COLO829 (cell line): ENCODE results near the gene DOCK1.
"Not testable (repeated sequence)": the region's sequence is repeated elsewhere in the genome, so short reads cannot be mapped to it uniquely, and the experiment has no call there.

Source experiments
- DNase-seq: peaks from one replicate; pipeline ENCODE4 v3.0.0; 2012; ENCODE audit warnings: low spot score

The DOCK1 gene

DNA sequence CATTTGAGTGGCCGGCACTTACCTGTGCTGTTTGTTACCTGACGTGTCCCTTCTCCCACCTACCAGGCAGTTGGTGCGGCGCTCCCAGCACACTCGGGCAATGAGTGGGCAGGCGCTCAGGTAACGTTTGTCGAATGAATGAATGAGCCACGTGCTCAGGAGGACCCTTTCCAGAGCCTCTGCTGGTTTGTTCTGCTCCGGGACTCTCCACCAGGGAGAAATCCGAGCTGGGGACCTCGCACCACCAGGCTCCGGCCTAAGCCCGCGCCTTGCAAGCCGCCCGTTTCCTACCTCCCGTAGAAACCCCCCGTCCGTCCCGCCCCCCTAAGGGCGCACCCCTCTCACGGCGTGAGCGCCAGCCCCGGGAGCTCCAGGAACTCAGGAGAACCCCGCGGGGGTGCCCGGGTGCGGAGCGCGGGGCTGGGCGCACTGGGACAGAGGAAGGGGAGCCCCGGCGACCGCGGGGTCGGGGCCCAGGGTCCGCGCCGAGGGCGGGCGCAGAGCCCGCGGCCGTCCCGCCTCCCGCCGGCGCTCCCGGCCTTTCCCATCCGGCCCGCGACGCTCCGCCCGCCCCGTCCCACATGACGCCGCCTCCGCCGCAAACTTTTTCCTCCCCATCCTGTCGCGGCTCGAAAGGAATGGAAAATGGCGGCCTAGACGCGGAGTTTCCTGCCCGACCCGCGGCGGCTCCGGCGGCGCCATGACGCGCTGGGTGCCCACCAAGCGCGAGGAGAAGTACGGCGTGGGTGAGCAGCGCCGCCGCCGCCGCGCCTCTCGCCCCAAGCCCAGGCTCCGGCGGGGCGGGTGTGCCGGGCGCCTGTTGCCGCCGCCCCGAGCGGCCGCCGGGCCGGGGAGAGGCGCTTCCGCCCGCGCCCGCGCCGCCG lies at the start of gene DOCK1:
DOCK1 (plus strand) TSS at position 611 of the 884 bp plus-strand sequence; CDS start at position 701, 90 bp downstream.
- peak; percentile 44 for DNase-seq

DNA sequence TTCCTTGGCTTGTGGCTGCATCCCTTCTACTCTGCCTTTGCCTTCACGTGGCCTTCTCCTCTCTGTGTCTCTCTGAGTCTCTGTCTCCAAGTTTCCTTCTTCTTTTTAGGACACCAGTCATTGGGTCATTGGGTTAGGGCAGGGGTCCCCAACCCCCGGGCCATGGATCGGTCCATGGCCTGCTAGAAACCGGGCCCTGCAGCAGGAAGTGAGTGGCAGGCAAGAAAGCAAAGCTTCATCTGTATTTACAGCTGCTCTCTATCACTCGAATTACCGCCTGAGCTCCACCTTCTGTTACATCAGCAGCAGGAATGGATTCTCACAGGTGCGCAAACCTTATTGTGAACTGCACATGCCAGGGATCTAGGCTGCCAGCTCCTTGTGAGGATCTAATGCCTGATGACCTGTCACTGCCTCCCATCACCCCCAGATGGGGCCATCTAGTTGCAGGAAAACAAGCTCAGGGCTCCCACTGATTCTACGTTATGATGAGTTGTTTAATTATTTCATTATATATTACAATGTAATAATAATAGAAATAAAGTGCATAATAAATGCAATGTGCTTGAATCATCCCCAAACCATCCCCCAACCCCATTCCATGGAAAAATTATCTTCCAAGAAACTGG lies 47.9 kb upstream of the DOCK1 start:
- DNase-seq = no peak

DNA sequence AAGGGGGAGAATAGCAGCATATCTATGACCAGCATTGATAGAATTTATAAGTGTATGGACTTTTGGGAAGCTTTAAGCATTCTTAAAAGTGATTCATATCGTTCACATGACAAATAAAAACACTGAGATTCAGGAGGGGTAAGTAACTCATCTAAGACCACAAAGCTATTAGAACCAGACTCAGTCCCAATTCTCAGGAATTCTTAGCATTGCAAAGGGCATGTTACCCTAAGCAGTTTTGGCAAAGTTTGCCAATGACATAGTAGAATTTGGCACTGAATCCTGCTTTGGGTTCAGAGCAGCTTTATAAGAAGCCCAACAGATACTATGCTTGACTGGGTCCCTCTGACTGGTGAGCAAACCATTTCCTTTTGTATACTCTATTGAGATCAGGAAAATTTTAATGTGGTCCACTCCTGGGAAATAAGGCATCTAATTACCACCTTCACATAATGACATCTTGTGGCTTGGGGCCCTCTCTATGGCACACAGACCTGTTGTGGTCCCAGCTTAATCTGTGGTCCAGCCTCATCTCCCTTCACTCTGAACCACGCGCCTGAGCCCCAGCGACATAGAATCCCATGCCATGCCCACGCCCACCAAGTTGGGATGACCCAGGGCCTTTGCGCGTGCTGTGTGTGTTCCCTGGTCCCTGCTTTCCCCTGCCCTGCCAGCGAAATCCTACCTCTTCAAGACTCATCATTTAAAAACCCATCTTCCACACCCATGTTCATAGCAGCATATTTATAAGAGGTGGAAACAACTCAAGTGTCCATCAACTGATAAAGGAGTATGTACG lies 37.5 kb upstream of the DOCK1 start:
- no peak for DNase-seq

DNA sequence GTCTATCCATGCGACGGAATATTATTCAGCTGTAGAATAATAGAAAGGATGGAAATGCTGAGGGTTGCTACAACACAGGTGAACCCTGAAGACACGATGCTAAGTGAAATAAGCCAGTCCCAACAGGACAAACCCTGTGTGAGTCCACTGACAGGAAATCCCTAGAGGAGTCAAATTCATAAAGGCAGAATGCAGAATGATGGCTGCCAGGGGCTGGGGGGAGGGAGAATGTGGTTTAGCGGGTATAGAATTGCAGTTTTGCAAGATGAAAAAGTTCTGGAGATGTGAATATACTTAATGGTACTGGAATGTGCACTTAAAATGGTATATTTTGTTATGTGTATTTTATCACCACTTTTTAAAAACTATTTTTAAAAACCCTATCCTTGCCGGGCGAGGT lies 36.9 kb upstream of the DOCK1 start:
- DNase-seq = no peak

DNA sequence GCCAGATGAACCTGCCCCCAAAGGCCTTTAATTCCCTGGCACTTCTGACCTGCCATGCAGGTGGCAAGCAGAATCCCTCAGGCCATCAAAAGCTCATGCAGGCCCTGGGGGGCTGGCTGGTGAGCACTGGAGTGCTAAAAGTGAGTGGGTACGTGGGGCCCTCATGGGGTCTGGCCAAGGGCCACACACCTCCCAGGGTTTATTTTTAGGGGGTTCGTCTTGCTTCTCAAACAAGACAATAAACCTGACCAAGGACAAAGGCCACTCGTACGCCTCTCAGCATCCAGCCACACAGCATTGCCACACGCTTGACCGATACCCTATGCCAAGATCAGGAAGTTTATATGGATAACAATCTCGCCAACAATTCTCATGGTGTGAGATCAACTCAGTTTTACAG lies 33.1 kb upstream of the DOCK1 start:
- no peak for DNase-seq

DNA sequence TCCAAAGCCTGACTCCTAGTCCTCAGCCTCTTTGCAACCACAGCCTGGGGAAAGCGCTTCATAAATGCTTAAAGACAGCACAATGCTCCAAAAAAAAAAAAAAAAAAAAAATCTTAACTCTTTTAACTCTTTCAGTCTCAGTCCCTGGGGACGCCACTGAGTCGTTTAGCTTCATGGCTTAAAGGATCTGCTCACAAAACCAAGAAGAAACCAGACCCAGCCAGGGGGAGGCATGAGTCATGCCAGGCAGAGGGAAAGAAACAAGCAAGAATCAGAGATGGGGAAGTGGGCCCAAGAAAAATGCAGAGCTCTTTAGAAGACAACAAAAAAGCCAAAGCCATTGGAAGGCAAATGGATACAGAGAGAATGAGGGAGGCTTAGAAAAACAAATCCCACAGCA lies 32.5 kb upstream of the DOCK1 start:
- DNase-seq = peak; percentile 2

DNA sequence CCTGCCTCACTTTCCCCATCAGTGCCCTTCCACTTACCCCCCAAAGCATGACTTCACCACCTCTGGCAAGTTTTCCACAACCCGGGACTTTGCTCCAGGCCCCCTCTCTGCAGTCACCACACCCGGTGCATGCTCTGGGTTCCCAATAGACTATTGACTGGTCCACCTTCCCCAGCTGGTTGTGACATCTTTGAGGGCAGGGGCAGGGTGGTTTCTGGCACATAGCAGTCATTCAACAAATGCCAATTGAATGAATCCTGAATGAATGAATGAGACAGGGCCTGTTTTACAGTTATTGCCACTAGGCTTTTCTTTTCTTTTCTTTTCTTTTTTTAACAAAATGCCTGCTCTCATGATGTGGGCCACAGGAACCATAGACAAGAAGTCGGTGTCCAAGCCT lies 28.8 kb upstream of the DOCK1 start:
- DNase-seq = no peak

DNA sequence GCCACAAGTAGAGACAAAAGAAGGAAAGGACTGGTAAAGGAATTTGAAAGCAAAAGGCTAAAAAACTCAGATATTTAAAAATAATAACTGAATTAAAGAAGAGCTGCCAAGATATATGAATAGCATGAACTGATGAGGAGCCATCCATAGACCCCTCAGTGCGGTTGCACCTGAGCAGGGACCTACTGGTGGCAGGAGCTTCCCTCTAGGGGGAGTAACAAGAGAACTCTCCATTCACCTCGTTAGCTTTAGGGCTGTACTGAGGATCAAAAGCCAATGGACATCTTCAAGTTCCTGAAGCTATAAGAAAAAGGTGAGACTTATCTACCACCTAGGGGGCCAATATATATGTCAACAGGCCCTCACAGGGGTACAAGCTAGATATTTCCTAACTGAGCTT lies 27.8 kb upstream of the DOCK1 start:
- DNase-seq = no peak

DNA sequence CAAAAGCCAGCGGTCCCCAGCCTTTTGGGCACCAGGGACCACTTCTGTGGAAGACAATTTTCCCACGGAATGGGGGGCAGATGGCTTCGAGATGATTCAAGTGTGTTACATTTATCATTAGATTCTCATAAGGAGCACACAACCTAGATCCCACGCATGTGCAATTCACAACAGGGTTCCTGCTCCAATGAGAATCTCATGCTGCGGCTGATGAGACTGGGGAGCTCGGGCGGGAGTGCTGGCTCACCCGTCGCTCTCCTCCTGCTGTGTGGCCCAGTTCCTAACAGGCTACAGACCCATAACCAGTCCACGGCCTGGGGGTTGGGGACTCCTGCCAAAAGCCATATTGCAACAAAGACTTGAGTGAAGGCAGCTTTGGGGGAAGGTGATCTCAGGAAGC lies 26.6 kb upstream of the DOCK1 start:
- DNase-seq = no peak

DNA sequence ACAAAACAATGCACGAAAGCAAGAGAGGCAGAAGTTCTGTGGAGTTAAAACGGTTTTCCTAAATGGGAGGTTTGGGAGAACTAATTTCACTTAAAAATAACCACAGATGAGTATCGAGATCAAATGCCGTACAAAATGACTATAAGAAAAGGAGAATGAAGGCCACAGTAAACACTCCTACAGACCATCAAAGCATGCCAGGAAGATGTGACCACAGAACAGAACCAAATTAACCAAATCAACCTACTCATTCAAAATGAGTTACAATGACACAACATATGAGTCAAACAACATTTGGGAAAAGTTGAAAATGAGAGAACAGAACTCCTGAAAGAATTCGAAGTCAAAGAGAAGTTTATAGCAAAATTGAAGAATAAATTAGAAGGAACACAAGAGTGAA lies 24.3 kb upstream of the DOCK1 start:
- DNase-seq = no peak

DNA sequence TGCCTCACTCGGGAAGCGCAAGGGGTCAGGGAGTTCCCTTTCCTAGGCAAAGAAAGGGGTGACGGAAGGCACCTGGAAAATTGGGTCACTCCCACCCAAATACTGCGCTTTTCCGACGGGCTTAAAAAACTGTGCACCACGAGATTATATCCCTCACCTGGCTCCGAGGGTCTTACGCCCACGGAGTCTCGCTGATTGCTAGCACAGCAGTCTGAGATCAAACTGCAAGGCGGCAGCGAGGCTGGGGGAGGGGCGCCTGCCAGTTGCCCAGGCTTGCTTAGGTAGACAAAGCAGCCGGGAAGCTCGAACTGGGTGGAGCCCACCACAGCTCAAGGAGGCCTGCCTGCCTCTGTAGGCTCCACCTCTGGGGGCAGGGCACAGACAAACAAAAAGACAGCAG lies 23.2 kb upstream of the DOCK1 start:
- DNase-seq = not testable (repeated sequence)

DNA sequence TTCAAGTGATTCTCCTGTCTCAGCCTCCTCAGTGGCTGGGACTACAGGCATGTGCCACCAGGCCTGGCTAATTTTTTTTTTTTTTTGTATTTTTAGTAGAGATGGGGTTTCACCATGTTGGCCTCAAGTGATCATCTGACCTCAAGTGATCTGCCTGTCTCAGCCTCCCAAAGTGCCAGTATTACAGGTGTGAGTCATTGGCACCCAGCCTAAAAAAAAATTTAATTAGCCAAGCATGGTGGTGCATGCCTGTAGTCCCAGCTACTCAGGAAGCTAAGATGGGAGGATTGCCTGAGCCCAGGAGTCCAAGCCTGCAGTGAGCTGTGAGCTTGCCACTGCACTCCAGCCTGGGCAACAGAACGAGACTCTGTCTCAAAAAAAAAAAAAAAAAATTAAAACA lies 16.8 kb upstream of the DOCK1 start:
- not testable (repeated sequence) for DNase-seq

DNA sequence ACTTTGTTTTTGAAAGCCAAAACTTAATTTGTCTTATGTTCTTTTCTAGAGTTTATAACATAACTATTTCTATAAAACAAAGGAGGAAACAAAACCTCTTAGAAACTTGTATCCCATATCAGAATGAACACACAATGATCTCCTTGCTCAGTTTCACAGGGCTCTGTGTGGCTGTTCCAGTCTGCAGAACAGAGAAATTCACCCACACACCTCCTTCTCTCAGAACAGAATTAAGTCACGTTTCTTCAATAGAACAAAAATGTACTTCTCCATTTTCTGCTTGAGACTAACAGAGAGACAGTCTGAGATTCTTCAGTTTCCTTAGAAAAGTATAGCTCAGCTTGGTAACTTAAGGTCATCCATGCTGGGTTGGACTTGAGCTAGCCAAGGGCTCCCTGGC lies 15.8 kb upstream of the DOCK1 start:
- no peak for DNase-seq

DNA sequence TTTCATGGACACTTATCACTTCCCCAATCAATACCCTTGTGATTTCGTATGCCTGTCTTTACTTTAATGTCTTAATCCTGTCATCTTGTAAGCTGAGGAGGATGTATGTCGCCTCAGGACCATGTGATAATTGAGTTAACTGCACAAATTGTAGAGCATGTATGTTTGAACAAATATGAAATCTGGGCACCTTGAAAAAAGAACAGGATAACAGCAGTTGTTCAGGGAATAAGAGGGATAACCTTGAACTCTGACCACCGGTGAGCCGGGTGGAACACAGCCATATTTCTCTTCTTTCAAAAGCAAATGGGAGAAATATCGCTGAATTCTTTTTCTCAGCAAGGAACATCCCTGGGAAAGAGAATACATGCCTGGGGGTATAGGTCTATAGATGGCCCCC lies 14.4 kb upstream of the DOCK1 start:
- not testable (repeated sequence) for DNase-seq

DNA sequence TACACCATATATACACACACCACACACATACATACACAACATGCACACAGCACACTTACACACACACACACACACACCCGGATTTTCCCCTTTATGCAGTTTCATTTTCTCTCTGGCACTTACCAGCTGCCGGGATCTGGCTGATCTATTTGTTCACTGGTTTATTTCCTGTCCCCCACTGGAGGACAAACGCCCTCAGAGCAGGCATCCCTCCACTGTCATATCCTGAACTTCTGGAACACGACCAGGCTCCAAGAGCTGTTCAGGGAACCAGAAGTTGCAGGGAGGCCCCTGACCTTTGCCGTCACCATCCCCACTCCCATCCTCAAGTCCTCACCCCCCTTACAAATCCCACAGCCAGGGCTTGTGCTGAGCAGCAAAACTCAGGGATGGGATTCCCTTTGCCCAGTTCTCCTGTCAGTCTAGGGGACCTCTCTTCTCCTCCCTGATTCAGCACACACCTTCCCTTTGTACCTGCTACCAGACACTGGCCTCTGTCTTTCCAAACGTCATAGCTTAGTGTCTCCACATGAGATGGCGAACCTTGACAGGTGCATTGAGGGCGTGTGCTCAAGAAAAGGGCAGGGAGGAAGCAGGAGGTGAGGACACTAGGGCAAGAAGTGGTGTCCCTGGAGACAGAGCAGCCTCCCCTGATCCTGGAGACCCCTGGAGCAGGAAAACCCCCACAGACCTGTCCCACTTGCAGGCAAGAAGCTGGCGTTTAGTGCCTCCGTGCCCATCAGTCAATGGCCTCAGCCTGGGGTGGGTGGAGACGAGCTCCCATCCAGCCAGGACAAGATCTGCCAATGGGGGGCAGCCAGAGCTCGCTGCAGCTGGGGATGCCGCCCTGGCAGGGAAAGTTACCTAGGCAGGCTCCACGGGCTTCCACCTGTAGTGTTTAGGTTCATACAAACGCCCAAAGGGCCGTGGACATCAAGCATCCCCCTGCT lies 12.7 kb upstream of the DOCK1 start:
- no peak for DNase-seq

DNA sequence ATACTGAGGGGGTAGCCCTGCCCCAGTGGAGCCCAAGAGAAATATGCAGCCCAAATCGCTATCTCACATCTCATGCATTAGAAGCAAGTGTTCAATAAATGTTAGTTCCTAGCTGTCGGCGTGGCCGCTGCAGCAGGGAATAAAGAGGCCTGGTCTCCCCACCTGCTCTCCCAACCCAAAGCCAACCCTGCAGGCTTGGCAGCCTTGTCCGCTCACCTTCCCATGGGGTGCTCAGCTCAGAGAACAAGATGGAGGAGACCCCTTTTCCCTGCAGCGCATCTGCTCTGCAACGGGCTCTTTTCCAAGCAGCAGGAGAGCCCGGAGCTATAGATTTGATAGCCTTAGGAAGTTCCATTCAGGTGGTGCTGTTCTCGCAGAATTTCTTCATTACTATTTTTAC lies 12.0 kb upstream of the DOCK1 start:
- DNase-seq = no peak

DNA sequence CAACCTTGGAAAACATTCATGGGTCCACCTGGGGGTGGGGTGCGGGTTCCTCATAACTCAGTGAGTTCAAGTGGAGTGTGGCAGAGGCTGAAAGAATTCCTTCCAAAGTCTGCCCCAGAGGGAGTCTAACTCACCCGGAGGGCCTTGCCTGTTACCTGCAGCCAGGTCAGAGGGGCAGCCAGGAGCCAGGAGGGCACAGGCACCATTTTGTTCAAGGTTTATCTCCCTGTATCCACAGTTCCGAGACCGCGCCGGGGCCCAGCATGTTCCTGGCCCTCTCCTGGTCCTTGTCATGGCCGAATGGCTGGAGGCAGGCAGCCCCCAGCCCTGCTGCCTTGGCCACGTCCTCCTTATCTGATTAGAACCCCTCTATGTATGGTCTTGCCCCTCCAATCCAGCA lies 11.4 kb upstream of the DOCK1 start:
- no peak for DNase-seq

DNA sequence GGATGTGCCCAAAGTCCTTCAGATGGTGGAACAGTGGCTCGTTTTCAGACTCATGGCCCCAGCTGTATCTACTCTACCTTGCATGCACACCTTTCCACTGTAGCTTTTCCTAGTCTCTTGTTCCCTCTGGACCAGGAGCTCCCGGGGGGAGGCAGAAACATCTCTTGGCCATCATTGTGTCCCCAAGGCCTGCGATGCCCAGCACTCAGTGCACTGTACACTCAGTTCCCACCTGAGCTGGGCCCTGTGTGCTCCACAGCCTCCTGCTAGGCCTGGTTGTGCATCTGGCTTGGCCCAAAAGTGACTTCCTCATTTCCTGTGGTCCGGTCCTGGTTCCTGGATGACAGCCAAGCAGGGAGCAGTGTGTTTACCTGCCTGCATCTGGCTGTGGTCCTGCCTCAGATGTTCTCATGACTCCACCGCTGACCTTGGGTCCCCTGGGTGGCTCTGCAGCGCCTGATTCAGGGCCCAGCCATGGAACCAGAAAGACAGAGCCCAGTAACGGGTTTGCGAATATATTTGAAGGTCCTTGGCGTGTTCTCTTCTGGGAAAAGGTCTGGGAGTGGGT lies 9.9 kb upstream of the DOCK1 start:
- DNase-seq = no peak

DNA sequence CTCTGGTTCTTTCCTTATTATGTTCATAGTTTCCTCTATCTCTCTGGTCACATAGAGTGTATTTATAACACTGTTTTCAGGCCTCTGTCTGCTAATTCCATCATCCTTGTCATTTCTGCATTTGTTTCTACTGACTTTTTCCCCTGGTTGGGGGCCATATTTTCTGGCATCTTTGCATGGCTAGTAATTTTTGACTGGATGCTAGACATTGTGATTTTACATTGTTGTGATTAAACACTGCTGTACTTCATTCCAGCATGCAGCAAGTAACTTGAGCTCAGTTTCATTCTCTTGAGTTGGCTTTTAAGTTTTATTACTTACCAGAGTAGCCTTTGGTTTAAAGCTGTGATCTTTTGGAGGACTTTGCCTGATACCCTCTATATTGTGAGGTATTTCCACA lies 6.8 kb upstream of the DOCK1 start:
- no peak for DNase-seq

DNA sequence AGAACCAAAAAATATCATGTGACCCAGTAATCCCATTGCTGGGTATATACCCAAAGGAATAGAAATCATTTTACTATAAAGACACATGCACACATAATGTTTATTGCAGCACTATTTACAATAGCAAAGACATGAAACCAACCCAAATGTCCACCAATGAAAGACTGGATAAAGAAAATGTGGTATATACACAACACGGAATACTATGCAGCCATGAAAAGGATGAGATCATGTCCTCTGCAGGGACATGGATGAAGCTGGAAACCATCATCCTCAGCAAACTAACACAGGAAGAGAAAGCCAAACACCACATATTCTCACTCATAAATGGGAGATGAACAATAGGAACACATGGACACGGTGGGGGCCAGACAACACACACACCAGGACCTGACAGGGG lies 5.7 kb upstream of the DOCK1 start:
- not testable (repeated sequence) for DNase-seq

DNA sequence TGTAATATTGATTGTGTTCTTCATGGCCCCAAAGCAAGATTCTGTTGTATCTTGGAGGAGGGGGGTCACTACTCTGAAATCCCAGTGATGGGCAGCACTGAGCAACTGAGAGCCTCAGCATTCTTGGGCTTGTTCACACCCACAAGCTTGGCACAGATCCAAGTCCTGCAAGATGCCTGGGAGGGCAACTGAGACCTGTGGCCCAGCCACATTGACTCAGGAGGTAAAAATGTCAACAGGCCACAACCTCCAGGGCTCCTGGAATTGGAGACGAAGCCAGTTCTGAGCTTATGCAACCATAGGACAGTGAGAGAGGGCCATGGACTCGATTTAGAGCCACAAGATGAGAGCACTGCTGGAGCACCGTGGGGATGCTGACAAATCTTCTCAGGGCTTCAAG lies 3.1 kb upstream of the DOCK1 start:
- no peak for DNase-seq
